Left lobe of liver (tissue), 2 donors: Measurements from ENCODE around the gene EDIL3. TPM values are rescaled to one million over a fixed set of nuclear protein-coding genes. Genes with fewer than 3 reads are reported as not detected.
A peak's percentile ranks its signal among the peaks of the same experiment; 100 is the strongest.
"Not testable (repeated sequence)": the region's sequence is repeated elsewhere in the genome, so short reads cannot be mapped to it uniquely, and the experiment has no call there.

Experiments
- ATAC-seq: fragments of 200-7000 bp; cut with Tn5 transposase; one replicate; pipeline ENCODE4 v1.9.1; 2020; ENCODE audit warnings: mild to moderate bottlenecking, moderate library complexity
- DNase-seq: peaks from one replicate; pipeline ENCODE4 v3.0.0-alpha.2; 2020; ENCODE audit warnings: low spot score
- total RNA-seq: library from RNA; stranded (reverse); gene quantifications from one replicate; pipeline ENCODE4 v1.2.1, GENCODE V29; 2021
- donor health status: DM: no; HTN: no; CAD: no; lungs with moderate emphysema.
- donor health status: DM: no; HTN: yes; CAD: no.

The EDIL3 gene
- total RNA-seq, 1 donor from 2014 or later: 0.20 TPM

- DNase-seq: no peak
- ATAC-seq: no peak
Observed at GRCh38 chr5:84304599-84304998, 80.1 kb downstream of the EDIL3 start.

- no peak for ATAC-seq
- DNase-seq: no peak
Observed at GRCh38 chr5:84303315-84303714, 81.4 kb downstream of the EDIL3 start.

DNA sequence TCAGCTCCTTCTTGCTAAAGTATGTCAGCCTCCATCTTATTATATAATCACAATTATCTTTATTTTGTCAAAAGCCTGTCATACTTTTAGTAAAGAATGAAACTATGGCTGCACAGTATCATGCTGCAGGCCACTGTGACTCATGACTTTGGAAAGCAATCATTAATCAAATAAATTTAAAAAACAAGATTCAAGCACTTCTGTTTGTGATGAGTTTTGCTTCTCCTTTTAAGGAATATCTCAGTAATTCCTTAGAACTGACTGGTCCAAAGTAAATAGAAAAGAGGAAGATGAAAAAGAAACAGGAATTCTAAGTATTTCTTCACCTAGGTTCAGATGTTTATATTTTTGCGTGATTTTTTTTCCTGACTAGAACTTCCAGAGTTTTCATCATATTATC, 83.1 kb downstream of the EDIL3 start:
- no peak for ATAC-seq

GRCh38 chr5:84299959-84300358, 84.7 kb downstream of the EDIL3 start:
- ATAC-seq: no peak

More for the DNA sequence above, 83.1 kb downstream of the EDIL3 start:
- DNase-seq: no peak

GRCh38 chr5:84298628-84299027, 86.1 kb downstream of the EDIL3 start:
- no peak for DNase-seq
- ATAC-seq: no peak

More at GRCh38 chr5:84299959-84300358, 84.7 kb downstream of the EDIL3 start:
- no peak for DNase-seq

- not testable (repeated sequence) for ATAC-seq
Observed at GRCh38 chr5:84297641-84298040, 87.0 kb downstream of the EDIL3 start.

DNA sequence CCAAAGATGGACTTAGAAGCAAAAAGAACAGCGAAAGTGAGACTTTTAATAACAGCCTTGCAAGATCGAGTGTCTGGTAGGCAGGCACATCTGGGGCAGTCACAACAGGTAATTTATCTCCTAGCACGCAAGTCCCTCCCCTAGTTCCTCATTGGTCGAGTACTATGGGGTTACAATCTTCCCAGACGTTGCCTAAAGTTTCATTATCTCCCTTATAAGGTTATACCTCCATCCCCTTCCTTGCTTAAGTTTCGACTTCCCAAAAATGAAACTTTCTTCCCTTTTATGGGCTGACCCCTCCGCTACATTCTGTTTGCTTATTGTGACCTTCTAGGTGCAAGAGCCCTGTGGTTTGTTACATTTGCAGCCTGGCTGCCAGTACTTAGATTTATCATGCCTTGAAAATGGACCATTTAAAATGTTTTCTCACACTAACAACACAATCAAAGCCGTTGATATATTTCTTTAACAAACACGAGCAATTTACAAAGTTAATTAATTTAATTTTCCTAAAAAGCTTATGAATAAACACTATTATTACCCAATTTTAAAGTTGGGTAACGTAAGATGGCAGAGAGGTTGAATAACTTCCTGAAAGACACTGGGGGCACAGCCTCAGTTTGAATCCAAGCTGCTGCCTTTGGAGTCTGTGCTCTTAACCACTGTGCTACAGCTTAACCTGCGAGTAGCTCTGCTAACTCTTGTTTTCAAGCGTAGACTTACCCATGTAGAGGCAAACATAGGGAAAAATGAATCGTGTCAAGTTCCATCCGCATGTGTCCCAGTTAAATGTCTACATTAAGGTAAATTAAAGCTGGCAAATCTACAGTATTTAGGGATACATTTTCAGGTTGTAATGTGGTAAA, 91.7 kb downstream of the EDIL3 start:
- ATAC-seq (no peak), DNase-seq (no peak)

More at GRCh38 chr5:84297641-84298040, 87.0 kb downstream of the EDIL3 start:
- DNase-seq: not testable (repeated sequence)

DNA sequence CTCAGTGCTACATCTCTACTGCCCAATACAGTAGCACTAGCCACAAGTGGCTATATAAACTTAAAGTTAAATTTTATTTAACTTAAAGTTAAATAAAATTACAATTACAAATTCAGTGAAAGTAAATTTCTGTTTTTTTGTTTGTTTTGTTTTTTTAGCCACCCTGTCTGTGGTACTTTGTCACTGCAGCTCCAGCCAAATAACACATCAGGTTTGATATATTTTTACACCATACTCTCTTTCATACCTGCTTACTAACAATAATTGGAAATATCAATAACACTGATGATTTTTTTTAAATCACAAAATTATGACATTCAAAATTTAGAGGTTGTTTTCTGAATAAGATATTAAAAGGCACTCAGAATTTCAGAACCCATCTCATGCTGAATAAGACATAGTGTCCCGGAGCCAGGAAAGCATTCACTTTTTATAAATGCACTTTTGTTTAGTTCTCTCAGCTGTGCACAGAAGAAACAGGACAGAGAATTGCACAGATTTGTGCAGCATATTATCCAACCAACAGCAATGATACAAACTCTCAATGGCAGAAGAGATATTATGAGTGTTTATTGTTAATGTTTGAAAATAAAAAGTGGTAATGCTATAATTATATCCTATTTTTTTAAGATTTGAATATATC, 92.6 kb downstream of the EDIL3 start:
- ATAC-seq (no peak), DNase-seq (no peak)

- ATAC-seq: no peak
- no peak for DNase-seq
Observed at GRCh38 chr5:84290673-84291072, 94.0 kb downstream of the EDIL3 start.

GRCh38 chr5:84290161-84290560, 94.5 kb downstream of the EDIL3 start:
- ATAC-seq (no peak), DNase-seq (no peak)

DNA sequence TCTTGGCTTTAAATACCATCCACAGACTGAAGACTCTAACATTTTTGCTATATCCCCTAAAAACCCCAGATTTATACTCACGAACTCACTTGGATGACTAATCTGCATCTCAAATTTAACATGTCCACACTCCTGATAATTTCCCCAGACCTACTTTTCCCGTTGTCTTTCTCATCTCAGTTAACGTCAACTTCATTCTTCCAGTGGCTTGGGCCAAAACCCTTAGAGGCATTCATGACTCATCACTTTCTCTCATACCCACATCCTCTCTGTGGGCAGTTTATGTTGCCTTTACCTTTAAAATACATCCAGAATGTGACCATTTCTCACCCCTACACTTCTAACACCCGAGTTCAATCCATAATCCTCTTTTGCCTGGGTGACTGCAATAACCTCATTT, 96.7 kb downstream of the EDIL3 start:
- DNase-seq (no peak), ATAC-seq (no peak)

DNA sequence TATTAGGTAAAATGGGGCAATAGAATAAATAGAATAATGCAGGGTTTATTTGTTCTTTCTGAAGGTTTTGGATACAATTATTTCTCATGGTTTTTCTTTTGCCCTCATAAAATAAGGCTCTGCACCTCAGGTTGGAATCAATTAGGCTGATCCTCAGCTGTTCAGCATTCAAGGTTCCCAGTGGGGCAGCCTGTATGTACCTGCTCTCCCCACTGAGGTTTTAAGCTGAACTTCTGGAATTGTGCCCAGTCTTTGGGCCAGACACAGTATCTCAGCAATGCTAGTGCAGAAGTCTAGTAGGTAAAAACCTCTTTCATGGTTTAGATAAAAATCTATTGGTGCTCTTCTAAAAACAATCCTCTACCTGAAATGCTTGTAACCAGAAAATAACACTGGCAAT, 98.0 kb downstream of the EDIL3 start:
- ATAC-seq (no peak), DNase-seq (no peak)

- DNase-seq (no peak), ATAC-seq (no peak)
Observed at GRCh38 chr5:84285641-84286637, 98.7 kb downstream of the EDIL3 start.

DNA sequence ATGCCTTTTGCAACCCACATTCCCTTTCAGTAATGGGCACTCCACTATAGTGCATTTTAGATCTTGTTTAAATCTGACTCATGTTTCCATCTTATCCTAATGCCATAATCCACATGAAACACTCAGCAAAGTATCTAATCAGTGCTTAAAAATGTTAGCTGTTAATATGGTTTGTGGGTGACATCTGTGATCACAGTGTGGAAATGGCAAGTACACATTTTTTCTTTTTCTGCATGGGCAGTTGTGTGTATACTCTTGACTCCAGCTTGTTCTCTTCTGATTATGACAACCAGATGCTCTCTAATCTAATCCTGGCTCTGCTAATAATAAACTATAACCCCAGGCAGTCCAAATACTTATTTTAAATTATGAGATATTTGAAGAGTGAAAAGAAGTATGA, 103.3 kb downstream of the EDIL3 start:
- DNase-seq (no peak), ATAC-seq (no peak)

DNA sequence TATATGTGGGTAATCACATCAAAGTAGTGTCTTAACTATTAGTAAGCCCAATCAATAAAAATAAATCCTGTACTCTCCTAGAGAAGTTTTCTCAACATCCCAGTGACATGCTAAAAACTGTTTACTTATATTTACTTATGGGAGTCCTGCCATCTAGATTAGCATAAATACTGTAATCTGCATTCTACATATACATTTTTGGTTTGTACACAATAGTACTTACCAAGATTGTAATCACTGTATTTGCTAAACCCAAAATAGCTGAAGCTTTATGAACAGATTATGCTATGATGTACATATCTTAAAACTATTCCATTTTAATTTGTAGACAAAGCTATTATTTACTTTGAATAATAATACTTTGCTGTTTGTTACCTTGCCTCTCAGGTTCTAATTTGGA, 105.4 kb downstream of the EDIL3 start:
- no peak for ATAC-seq
- DNase-seq: no peak

DNA sequence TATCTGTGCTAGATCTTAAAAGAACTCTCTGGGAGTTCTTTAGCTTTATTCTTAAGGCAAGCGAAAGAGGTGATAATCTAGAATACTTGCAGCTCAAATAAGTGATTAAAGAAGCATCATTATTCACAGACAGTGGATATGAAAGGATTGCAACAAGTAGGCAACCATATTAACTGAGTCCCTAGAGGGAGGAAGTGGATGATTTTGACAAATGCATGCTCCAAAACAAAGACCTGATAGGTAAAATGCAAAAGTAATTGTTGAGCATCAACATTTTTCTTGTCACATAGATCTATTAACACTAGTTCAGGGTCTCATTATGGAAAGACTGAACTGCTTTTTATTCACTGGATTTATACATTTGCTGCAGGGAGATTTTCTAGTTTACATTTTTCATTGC, 109.1 kb downstream of the EDIL3 start:
- no peak for ATAC-seq
- DNase-seq: no peak

DNA sequence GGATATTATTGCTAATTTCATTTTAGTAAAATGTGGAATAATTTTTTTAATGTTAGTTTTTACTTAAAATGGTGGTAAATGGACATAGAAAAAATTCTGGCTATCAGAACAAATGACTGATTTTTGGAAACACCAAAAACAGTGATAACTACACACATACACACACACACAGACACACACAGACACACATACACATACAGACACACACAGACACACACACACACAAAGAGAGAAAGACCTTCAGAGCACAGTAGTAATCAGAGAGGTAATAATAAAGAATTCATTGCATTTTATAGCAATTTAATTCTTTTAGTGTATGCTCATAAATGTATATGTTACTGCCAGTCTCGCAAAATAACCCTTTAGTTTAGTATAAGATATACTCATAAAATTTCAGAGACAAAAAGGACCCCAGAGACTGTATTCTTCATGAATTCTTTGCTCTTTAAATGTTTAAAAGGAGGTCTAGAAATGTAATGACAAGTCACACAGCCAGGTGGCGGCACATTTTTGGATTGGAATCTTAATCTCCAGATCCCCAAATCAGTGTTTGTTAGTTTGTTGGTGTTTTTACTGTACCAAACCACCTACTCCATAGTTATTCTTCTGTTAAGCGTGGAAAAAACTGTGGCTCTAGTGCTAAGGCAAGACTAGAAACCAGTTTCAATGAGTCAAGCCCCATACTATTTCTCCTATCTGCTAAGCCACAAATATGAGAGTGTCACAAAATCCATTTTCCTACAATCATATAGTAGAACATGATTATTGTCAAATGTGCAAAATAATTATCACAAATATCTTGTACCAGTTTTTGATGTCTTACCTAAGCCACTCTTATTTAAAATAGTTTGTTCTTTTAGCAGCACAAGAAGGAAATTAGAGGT, 109.9 kb downstream of the EDIL3 start:
- peak; percentile 69 for ATAC-seq
- no peak for DNase-seq

- ATAC-seq (no peak), DNase-seq (no peak)
Observed at GRCh38 chr5:84273517-84273883, 111.2 kb downstream of the EDIL3 start.

GRCh38 chr5:84272771-84273516, 111.7 kb downstream of the EDIL3 start:
- DNase-seq (no peak), ATAC-seq (no peak)
